Coronary artery (tissue), 2 donors: ENCODE results near the gene AUNIP.

Experiments
- DNase-seq: peaks from one replicate; pipeline ENCODE4 v3.0.0-alpha.2; 2017; ENCODE audit warnings: low spot score
- H3K27ac ChIP-seq, 2 donors: fragments of 200-600 bp; sonication (generic); one replicate each; pipeline ENCODE4 v1.5.1; 2016 to 2019
- H3K4me3 ChIP-seq: fragments of 200-600 bp; sonication (generic); 2 replicates; pipeline ENCODE4 v1.5.1; 2016; ENCODE audit warnings: mild to moderate bottlenecking, moderate library complexity
- CTCF ChIP-seq: fragments of 200-600 bp; sonication (generic); IDR thresholded peaks from one replicate; pipeline ENCODE4 v1.5.1; 2019; ENCODE audit warnings: antibody characterized with exemption

AUNIP gene

GRCh38 chr1:25858906-25859789 lies at the start of gene AUNIP:
AUNIP (minus strand) TSS chr1:25859457; CDS start chr1:25859357, 100 bp downstream.
- TF ChIP-seq CTCF, result no peak
- H3K4me3 ChIP-seq, result peak within 1 kb of the TSS; percentile 61
- peak within 1 kb of the TSS; percentile 49 for H3K27ac ChIP-seq
- DNase-seq, result peak; percentile 87

GRCh38 chr1:25909040-25909439 lies 49.8 kb upstream of the AUNIP start:
- Histone ChIP-seq H3K27ac (no peak overlapping the region), H3K4me3 (no peak overlapping the region)
- TF ChIP-seq CTCF, result no peak
- DNase-seq, result no peak

- no peak overlapping the region for H3K27ac ChIP-seq
- no peak for DNase-seq
- TF ChIP-seq CTCF, result no peak
- H3K4me3 ChIP-seq, result no peak overlapping the region
Observed at GRCh38 chr1:25908161-25908560, 48.9 kb upstream of the AUNIP start.

- no peak overlapping the region for H3K27ac ChIP-seq
- no peak for TF ChIP-seq CTCF
- no peak for DNase-seq
- H3K4me3 ChIP-seq, result no peak overlapping the region
Observed at GRCh38 chr1:25907601-25908000, 48.3 kb upstream of the AUNIP start.

- TF ChIP-seq CTCF, result no peak
- no peak for DNase-seq
- Histone ChIP-seq H3K4me3 (peak overlapping the region; percentile 97), H3K27ac (peak overlapping the region; percentile 75 to 88)
Observed at GRCh38 chr1:25906644-25907300, 47.5 kb upstream of the AUNIP start.

GRCh38 chr1:25905680-25906643 lies 46.7 kb upstream of the AUNIP start, which contains the start of gene STMN1:
STMN1 (minus strand) TSS chr1:25906419; CDS start chr1:25904676, 1,743 bp downstream.
- Histone ChIP-seq H3K27ac (peak within 1 kb of the TSS; percentile 75 to 88), H3K4me3 (peak within 1 kb of the TSS; percentile 97)
- no peak for TF ChIP-seq CTCF
- peak; percentile 91 for DNase-seq
